Measurements from ENCODE around the gene LPIN2. TPM values are rescaled to one million over a fixed set of nuclear protein-coding genes. Genes with fewer than 3 reads are reported as not detected.

The LPIN2 gene
- total and polyA plus RNA-seq, 2 experiments from 2014 or later: 29.1 to 62.1 TPM

DNA sequence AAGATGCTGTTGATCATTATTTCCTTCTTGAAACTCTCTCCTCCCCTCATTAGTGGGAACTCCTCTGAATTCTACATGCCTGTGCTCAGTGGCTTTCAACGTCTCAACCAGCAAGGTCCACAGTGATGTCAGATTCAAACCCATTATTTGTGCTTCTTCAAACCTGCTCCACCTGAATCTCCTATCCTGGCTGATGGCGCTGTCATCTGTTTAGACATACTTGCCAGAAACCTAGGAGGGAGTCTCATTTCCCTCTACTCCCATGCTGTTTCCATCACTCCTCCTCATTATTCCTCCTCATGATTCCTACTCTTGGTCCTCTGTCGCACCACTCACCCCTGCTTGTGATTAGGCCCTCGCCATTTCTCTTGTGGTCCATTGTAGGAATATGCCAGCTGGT, 2.9 kb upstream of the LPIN2 start:
- Histone ChIP-seq H3K79me2 (peaks cover 16% of the 10 kb centered on the region), H4K20me1 (ENCODE audit: insufficient read depth, poor library complexity, severe bottlenecking) (peaks cover 10% of the 10 kb centered on the region), H3K4me2 (no peak overlapping the region), H3K9me2 (replicated peaks; ENCODE audit: insufficient read depth) (no peaks in the 10 kb centered on the region), H2AFZ (no peak overlapping the region), H3K27me3 (no peaks in the 10 kb centered on the region), H3K36me3 (replicated peaks; ENCODE audit: insufficient read depth, low read depth) (no peaks in the 10 kb centered on the region), H3K4me3 (no peak overlapping the region), H3K4me1 (ENCODE audit: insufficient read depth) (peaks cover 17% of the 10 kb centered on the region), H3K9me3 (ENCODE audit: low read depth) (no peaks in the 10 kb centered on the region), H3K27ac (no peak overlapping the region)
- no peak for TF ChIP-seq EZH2phosphoT487 (IDR thresholded peaks at IDR 0.05; ENCODE audit: low read depth, severe bottlenecking, unreplicated experiment)
- DNase-seq (ENCODE audit: low spot score): no peak
- 92% methylated on average over 4 of the region's 4 CpGs for WGBS (ENCODE audit: low lambda C conversion rate, missing lambda C conversion rate)

DNA sequence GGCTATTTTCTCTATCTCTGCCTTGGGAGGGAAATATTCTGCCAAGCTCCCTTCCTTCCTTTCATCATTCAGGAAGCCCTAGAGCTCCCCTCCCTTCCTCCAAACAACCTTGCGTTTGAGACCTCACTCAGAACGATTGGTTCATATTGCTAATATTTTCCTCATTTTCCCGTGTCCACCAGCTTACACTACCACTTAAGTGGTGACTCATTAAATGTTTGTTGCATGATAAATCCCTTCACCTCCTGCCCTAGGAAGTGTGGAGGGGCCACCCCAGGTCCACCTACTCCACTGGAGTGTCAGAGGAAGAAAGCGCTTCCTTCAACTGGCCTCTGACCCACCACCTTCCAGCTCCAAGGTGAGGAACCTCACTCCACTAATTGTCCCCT, 2.3 kb upstream of the LPIN2 start:
- Histone ChIP-seq H2AFZ (peak overlapping the region; percentile 19), H3K9me2 (replicated peaks; ENCODE audit: insufficient read depth) (no peaks in the 10 kb centered on the region), H3K4me1 (ENCODE audit: insufficient read depth) (peaks cover 21% of the 10 kb centered on the region), H3K9me3 (ENCODE audit: low read depth) (no peaks in the 10 kb centered on the region), H3K36me3 (replicated peaks; ENCODE audit: insufficient read depth, low read depth) (no peaks in the 10 kb centered on the region), H4K20me1 (ENCODE audit: insufficient read depth, poor library complexity, severe bottlenecking) (peaks cover 13% of the 10 kb centered on the region), H3K27me3 (no peaks in the 10 kb centered on the region), H3K4me2 (no peak overlapping the region), H3K4me3 (no peak overlapping the region), H3K27ac (peak overlapping the region; percentile 42), H3K79me2 (peaks cover 23% of the 10 kb centered on the region)
- peak; percentile 32 for DNase-seq (ENCODE audit: low spot score)
- 45% methylated on average over 4 of the region's 4 CpGs for WGBS (ENCODE audit: low lambda C conversion rate, missing lambda C conversion rate)
- TF ChIP-seq EZH2 (IDR thresholded peaks at IDR 0.05; ENCODE audit: borderline replicate concordance) (no peak), EZH2phosphoT487 (IDR thresholded peaks at IDR 0.05; ENCODE audit: low read depth, severe bottlenecking, unreplicated experiment) (no peak)
- TF ChIP-seq, protein P1, sequence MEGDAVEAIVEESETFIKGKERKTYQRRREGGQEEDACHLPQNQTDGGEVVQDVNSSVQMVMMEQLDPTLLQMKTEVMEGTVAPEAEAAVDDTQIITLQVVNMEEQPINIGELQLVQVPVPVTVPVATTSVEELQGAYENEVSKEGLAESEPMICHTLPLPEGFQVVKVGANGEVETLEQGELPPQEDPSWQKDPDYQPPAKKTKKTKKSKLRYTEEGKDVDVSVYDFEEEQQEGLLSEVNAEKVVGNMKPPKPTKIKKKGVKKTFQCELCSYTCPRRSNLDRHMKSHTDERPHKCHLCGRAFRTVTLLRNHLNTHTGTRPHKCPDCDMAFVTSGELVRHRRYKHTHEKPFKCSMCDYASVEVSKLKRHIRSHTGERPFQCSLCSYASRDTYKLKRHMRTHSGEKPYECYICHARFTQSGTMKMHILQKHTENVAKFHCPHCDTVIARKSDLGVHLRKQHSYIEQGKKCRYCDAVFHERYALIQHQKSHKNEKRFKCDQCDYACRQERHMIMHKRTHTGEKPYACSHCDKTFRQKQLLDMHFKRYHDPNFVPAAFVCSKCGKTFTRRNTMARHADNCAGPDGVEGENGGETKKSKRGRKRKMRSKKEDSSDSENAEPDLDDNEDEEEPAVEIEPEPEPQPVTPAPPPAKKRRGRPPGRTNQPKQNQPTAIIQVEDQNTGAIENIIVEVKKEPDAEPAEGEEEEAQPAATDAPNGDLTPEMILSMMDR (IDR thresholded peaks at IDR 0.05; ENCODE audit: poor library complexity): no peak

DNA sequence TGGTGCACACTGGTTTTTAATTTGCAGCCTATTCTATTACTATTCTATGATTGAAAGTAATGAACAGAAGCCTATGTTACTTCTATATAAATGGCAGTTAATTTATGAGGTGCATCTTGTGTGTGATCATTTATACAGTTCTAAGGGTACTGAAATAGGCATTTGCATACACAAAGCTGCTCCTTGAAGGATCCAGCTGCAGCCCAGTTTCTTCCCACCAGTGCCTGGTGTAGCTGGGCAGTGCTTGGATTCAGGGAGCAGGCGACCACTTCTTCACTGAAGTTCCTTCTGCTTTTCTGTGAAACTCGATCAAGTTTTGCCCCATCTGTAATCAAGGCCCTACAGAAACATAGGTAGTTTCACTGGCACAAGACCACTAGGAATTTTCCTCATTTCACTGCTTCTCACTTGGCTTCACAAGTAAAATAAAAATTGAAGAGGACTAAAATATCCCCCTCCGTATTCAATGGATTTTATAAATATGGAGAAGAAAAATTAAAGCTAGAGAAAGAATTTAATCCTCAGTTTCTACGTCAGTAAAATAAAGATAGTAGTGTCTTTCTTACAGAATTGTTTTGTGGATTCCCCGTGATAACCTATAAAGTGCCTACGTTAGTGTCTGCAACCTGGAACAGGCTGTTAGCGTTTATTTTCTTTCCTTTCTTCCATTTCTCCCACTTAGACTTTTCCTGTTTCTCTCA, 1.7 kb upstream of the LPIN2 start:
- no peak for DNase-seq (ENCODE audit: low spot score)
- Histone ChIP-seq H4K20me1 (ENCODE audit: insufficient read depth, poor library complexity, severe bottlenecking) (peaks cover 13% of the 10 kb centered on the region), H3K79me2 (peaks cover 28% of the 10 kb centered on the region), H3K4me2 (no peak overlapping the region), H3K27ac (peak overlapping the region; percentile 42), H3K9me2 (replicated peaks; ENCODE audit: insufficient read depth) (no peaks in the 10 kb centered on the region), H3K27me3 (no peaks in the 10 kb centered on the region), H3K4me1 (ENCODE audit: insufficient read depth) (peaks cover 21% of the 10 kb centered on the region), H3K36me3 (replicated peaks; ENCODE audit: insufficient read depth, low read depth) (no peaks in the 10 kb centered on the region), H3K4me3 (no peak overlapping the region), H2AFZ (peak overlapping the region; percentile 19), H3K9me3 (ENCODE audit: low read depth) (no peaks in the 10 kb centered on the region)
- WGBS (ENCODE audit: low lambda C conversion rate, missing lambda C conversion rate): 72% methylated on average over 7 of the region's 7 CpGs
- TF ChIP-seq, protein P1 (IDR thresholded peaks at IDR 0.05; ENCODE audit: poor library complexity): no peak
- TF ChIP-seq EZH2phosphoT487 (IDR thresholded peaks at IDR 0.05; ENCODE audit: low read depth, severe bottlenecking, unreplicated experiment): no peak
- TF ChIP-seq EZH2 (IDR thresholded peaks at IDR 0.05; ENCODE audit: borderline replicate concordance): no peak

DNA sequence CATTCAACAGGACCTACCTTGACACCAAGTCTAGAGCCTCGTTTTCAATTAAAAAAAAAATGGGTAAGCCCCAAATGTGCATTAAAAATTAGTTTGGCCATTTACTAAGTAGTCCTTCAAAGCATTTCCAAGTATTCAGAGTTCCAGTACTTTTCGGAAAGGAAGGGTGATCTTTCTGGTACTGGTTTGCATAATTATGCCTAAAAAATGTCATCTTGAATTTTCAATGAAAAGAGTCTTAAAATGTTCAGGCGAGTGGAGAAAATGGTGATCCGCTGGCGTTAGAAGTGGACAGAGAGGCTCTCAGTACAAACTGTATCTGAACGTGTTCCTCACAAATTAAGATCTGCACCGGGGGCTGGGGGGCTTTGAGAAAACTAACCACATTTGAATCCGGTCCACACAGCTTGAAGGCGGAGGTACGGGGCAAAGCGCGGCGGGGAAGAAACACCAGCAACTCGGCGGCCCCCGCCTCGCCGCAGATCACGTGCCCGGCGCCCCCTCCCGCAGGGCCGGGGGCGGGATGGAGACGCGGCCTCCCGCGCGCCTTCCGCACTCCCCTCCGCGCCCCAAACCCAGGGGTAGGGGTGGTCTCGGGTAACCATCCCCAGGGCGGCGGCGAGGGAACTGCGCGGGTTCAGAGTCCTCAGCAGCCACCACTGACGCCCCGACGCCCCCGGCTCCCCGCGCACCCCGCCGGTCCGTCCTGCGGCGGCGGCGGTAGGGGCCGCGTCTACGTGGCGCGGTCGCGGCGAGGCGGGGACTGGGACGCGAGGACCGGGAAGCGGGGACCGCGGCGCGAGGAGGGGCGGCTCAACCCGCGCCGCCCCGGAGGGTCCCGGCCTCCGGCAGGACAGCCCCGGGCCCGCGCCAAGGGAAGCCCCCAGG, 564 bp downstream of the LPIN2 start:
- H3K27me3 ChIP-seq: no peaks in the 10 kb centered on the region
- H3K4me1 ChIP-seq (ENCODE audit: insufficient read depth): peaks cover 21% of the 10 kb centered on the region
- H3K36me3 ChIP-seq (replicated peaks; ENCODE audit: insufficient read depth, low read depth): no peaks in the 10 kb centered on the region
- no peaks in the 10 kb centered on the region for H3K9me3 ChIP-seq (ENCODE audit: low read depth)
- H3K9me2 ChIP-seq (replicated peaks; ENCODE audit: insufficient read depth): no peaks in the 10 kb centered on the region
- WGBS (ENCODE audit: low lambda C conversion rate, missing lambda C conversion rate): 1% methylated on average over 61 of the region's 78 CpGs
- H3K79me2 ChIP-seq: peaks cover 51% of the 10 kb centered on the region
- peak; percentile 70 for DNase-seq (ENCODE audit: low spot score)
- H2AFZ ChIP-seq: peak overlapping the region; percentile 43
- peaks cover 16% of the 10 kb centered on the region for H4K20me1 ChIP-seq (ENCODE audit: insufficient read depth, poor library complexity, severe bottlenecking)
- H3K27ac ChIP-seq: peak overlapping the region; percentile 100
- peak overlapping the region; percentile 84 for H3K4me2 ChIP-seq
- peak overlapping the region; percentile 90 for H3K4me3 ChIP-seq
- TF ChIP-seq EZH2 (IDR thresholded peaks at IDR 0.05; ENCODE audit: borderline replicate concordance) (no peak), EZH2phosphoT487 (IDR thresholded peaks at IDR 0.05; ENCODE audit: low read depth, severe bottlenecking, unreplicated experiment) (no peak)
- TF ChIP-seq, protein P1 (IDR thresholded peaks at IDR 0.05; ENCODE audit: poor library complexity): no peak
